22Rv1 (cell line): ENCODE data around the gene C8A.

Experiments
- CTCF ChIP-seq: fragments of 450-650 bp; IDR thresholded peaks from 2 replicates; pipeline ENCODE4 v1.5.1; 2017; ENCODE audit warnings: mild to moderate bottlenecking
- ZFX ChIP-seq: fragments of 450-650 bp; IDR thresholded peaks from 2 replicates; pipeline ENCODE4 v1.6.1; 2017; ENCODE audit warnings: antibody characterized with exemption, borderline replicate concordance

GRCh38 chr1:56856186-56856585, 1.6 kb downstream of the C8A start:
- TF ChIP-seq CTCF (no peak), ZFX (no peak)
